Measurements from ENCODE around the gene CARD11.

DNA sequence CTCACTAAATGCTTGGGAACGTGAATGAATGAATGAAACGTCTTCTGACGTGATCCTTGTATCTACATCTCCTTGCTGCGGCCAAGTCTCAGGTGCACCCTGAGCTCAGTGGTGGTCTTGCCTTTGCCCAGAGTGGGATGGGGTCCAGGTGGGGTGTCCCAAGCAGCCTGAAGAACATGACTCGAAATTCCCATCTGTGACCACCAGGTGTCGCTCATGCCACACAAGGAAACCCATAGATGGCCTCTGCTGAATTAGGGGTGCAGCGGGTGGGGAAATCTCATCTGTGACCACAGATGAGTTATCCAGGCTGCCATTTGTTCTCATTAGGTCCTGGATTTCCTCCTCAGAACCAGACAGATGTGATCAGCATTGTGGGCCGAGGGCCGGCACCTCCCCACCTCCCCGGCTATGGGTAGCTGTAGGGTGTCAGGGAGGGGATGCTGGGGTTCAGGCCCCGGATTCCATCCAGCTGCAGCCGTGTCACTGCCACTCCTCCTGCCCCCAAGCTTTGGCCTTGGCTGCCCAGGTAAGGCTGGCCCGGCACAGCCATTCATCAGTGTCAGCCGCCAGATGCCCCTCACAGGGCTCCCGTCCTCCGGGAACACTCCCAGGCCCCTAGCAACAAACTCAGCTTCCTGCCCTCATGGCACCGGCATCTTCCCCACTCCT is 178.5 kb downstream of the CARD11 start:
- TF ChIP-seq POLR2AphosphoS5 (IDR thresholded peaks at IDR 0.05) (no peak), POLR2A (IDR thresholded peaks at IDR 0.05) (no peak), EP300 (IDR thresholded peaks at IDR 0.05) (no peak)
- TF ChIP-seq, protein P1, sequence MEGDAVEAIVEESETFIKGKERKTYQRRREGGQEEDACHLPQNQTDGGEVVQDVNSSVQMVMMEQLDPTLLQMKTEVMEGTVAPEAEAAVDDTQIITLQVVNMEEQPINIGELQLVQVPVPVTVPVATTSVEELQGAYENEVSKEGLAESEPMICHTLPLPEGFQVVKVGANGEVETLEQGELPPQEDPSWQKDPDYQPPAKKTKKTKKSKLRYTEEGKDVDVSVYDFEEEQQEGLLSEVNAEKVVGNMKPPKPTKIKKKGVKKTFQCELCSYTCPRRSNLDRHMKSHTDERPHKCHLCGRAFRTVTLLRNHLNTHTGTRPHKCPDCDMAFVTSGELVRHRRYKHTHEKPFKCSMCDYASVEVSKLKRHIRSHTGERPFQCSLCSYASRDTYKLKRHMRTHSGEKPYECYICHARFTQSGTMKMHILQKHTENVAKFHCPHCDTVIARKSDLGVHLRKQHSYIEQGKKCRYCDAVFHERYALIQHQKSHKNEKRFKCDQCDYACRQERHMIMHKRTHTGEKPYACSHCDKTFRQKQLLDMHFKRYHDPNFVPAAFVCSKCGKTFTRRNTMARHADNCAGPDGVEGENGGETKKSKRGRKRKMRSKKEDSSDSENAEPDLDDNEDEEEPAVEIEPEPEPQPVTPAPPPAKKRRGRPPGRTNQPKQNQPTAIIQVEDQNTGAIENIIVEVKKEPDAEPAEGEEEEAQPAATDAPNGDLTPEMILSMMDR (IDR thresholded peaks at IDR 0.05) = peak; percentile 84

Measured in suprapubic skin (tissue), 4 donors.